SU-DHL-6 (cell line): Measurements from ENCODE around the gene CLEC20A.

Experiments
- EZH2phosphoT487 ChIP-seq: fragments of 200-600 bp; sonication (generic), shearing (Covaris generic); conservative IDR thresholded peaks from 2 replicates; pipeline ENCODE4 v1.6.1; 2018; ENCODE audit warnings: mild to moderate bottlenecking, antibody characterized with exemption, low read length, moderate library complexity, mixed read lengths
- TF ChIP-seq, protein P1 (sequence below): fragments of 200-600 bp; sonication (generic); IDR thresholded peaks from one replicate; pipeline ENCODE4 v1.5.1; 2017; ENCODE audit warnings: antibody characterized with exemption, mild to moderate bottlenecking, low read length, moderate library complexity; ENCODE audit not compliant: insufficient read depth, poor library complexity, severe bottlenecking

DNA sequence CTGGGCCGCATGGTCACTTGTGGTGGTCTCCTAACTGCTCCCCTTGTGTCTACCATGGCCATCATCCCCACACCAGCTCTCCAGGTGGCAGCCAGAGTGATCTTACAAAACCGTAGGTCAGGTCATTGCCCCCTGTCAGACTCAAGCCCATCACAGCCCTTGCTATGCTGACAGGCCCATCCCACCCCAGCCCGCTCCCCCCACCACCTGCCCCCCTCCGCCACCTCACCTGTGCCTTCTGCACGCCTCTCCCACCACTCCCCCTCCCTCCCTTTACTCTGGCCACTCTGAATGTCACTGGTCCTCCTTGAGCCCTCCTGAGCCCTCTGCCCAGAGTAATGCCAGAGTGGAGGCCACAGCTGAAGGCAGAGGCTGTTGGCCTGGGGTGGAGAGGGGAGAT is 44.6 kb upstream of the CLEC20A start:
- TF ChIP-seq, protein P1, sequence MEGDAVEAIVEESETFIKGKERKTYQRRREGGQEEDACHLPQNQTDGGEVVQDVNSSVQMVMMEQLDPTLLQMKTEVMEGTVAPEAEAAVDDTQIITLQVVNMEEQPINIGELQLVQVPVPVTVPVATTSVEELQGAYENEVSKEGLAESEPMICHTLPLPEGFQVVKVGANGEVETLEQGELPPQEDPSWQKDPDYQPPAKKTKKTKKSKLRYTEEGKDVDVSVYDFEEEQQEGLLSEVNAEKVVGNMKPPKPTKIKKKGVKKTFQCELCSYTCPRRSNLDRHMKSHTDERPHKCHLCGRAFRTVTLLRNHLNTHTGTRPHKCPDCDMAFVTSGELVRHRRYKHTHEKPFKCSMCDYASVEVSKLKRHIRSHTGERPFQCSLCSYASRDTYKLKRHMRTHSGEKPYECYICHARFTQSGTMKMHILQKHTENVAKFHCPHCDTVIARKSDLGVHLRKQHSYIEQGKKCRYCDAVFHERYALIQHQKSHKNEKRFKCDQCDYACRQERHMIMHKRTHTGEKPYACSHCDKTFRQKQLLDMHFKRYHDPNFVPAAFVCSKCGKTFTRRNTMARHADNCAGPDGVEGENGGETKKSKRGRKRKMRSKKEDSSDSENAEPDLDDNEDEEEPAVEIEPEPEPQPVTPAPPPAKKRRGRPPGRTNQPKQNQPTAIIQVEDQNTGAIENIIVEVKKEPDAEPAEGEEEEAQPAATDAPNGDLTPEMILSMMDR: no peak
- TF ChIP-seq EZH2phosphoT487: no peak
